Stimulated activated CD8-positive, alpha-beta memory T cell treated with anti-CD3 and anti-CD28 coated beads, Interleukin-4, amount 100 ng/mL, for 24 hours (primary cell): ENCODE measurements around the gene POMGNT1.

ENCODE experiments used
- DNase-seq: peaks from one replicate; pipeline ENCODE4 v3.0.0-alpha.2; 2020; ENCODE audit warnings: low read depth

Gene POMGNT1

GRCh38 chr1:46210561-46210960 lies 12.3 kb upstream of the POMGNT1 start:
- no peak for DNase-seq

DNA sequence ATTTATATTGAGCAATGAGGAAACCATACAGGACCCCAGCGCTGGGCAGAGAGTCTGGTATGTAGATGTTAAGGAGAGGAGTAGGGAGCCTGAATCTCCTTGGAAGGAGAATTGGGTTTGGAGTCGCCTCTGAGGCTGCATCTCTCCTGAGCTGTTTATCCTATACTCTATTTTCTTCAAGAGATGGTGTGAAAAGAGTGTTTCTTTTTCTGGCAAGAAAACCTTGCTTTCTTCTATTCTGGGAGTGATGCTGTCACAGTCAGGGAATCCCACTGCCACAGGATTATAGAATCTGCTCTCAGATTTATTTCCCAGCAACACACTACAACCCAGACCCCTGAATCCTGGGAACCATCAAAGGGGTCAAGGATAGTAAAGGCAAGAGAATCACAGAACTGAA lies 8.2 kb upstream of the POMGNT1 start:
- no peak for DNase-seq

GRCh38 chr1:46205791-46206190 lies 7.6 kb upstream of the POMGNT1 start:
- DNase-seq = no peak

DNA sequence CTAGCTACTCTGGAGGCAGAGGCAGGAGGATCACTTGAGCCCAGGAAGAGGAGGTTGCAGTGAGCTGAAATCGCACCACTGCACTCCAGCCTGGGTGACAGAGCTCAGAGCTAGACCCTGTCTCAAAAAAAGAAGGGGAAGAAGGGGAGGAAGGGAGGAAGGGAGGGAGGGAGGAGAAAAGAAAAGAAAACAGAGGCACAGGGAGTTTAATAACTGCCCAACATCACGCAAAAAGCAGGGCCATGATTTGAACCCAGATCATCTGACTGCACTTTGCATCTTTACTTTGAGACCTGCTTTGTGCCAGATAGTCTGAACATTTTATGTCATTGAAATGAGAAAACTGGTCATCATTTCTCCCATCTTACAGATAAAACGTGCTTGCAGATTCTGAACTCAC lies 6.9 kb upstream of the POMGNT1 start:
- no peak for DNase-seq

DNA sequence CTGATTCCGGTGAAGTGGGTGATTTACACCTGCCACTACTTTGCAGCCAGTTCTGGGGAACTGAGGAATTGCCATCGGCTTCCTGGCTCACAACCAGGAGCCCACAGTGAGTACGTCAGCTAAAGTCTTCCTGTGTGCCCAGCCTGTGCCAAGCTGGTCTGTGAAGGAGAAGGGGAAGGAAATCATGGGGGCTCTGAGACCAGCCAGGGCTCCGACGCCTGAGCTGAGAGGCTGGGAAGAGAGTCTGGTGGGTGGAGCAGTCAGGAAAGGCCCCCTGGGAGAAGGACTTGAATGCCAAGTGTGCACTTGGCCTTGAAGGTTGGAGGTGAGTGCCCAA lies 6.1 kb upstream of the POMGNT1 start:
- DNase-seq = no peak

DNA sequence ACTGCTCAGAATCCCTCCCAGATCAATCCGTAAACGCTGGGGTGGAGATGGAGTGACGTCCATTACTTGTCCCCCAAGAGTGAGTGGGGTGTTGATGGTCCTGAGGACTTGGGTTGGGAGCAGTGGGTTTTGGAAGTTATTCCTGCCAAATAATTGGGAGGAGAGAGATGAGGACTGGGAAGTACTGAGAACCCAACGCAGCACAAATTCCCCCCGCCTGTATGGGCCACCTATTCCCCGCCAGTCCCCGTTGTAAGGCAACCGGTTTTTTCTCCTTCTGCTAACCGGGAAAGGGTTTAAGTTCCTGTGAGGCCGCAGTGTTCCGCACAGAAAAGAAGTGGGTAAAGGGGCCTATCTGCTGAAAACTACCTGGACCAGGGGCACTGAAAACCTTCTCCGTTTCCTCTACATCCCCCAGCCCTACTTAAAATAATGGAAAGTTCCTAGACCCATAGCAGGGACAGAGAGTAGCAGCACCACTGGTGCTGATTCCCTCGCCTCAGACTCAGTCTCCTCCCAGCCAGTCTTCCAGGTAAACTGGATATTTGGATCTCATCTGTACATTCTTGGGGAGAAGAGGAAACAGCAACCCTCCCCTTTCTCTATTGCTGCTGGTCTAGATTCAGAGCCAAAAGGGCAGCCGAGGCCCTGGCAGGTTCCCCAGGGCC lies 5.6 kb upstream of the POMGNT1 start:
- no peak for DNase-seq

DNA sequence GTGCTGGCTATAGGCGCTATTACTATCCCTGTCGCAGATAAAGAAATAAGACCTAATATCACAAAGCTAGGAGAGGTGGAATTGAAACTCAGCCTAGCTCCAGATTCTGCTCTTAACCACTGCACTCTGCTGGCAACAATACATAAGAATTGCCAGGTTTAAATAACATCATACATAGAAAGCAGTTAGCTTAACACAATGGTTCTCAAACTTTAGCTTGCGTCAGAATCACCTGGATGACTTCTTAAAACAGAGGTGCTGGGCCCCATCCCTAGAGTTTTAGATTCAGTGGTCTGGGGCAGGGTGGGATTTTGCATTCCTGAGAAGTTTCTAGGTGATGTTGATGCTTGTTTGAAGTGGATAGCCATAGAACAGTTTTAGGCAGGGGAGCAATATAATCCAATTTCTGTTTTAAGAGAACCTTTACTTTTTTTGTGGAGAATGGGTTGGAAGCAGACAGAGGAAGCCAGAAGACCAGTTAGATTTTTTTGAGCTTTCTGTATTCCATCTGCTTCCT lies 1.1 kb upstream of the POMGNT1 start:
- no peak for DNase-seq

DNA sequence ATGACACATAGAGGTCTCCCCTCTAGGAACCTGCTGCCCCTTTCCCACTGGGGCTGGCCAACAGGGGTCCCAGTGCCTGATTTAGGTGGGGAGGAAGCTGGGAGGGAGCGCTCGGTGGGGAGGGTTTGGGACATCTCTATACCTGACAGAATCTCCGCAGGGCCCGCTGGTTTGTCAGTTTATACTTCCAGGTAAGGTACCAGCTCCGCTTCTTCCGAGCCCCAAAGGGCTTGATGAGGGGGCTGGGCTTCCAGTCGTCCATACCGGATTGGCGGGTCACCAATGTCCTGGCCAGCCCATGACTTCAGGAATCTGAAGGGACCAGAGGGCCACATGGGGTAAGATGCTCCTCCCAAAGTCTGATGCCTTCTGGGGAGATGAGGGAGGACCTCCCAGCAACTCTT lies 672 bp downstream of the POMGNT1 start:
- DNase-seq = no peak

GRCh38 chr1:46196609-46197008 lies 1.6 kb downstream of the POMGNT1 start:
- DNase-seq = no peak

GRCh38 chr1:46194641-46195193 lies 3.5 kb downstream of the POMGNT1 start:
- no peak for DNase-seq

DNA sequence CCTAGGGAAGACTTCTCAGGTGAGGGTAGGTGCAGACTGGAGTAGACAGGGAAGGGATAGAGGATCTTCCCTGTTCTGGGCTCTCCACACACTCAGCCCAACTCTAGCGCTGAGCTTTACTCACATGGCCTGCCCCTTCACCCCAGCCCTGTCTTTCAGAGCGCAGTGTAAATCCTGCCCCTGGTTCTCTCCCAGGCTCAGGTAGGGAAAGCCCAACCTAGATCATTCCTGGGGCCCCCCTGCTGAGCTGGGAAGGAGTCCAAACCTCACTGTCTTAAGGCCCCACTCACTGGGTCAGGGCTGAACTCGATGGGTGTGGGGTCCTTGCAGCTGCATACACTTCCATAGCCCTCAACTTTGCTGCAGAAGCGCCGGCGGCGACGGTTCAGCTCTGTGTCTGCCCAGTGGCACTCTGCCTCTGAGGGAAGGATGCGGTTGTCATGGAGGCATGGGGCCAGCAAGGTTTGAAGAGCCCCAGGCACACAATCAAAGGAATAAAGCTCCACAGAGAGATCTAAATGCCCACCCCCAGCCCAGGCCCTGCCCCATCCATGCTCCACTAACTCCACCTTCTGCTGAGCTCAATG lies 4.2 kb downstream of the POMGNT1 start:
- DNase-seq = no peak

DNA sequence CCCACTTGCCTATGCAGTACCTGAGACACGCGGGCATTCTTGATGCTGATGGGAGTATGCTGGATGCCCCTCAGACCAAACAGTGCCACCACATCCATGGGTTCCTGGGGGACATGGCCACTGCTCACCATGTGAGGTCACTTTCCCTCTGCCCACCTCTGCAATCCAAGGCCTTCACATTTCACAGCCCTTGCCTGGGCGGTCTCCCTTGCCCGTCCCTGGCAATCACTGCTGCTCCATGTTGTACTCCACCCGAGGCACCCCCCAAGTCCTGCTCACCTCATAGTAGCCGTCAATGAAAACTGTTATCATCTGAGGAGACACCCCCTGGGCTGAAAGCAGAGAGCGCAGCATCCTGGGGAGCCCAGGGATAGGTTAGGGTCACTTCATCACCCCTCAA lies 4.9 kb downstream of the POMGNT1 start:
- no peak for DNase-seq

DNA sequence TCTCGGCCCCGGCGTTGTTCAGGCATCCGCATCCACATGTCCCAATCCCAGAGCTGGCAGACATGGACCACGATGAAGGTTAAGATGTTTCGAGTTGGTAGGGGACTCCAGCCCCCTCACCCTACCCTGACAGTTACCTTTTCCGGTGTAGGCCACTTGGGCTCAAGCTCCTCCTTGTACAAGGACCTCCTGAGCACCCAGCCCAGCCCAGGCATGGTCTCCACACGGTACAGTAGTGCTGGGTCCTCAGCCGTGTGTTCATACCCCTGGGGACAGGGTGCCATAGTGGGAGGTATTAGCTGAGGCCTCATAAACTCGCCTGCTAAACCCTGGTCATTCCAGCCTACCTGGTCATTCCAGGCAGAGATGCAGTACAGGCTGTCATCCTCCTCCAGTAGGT lies 6.1 kb downstream of the POMGNT1 start:
- no peak for DNase-seq

DNA sequence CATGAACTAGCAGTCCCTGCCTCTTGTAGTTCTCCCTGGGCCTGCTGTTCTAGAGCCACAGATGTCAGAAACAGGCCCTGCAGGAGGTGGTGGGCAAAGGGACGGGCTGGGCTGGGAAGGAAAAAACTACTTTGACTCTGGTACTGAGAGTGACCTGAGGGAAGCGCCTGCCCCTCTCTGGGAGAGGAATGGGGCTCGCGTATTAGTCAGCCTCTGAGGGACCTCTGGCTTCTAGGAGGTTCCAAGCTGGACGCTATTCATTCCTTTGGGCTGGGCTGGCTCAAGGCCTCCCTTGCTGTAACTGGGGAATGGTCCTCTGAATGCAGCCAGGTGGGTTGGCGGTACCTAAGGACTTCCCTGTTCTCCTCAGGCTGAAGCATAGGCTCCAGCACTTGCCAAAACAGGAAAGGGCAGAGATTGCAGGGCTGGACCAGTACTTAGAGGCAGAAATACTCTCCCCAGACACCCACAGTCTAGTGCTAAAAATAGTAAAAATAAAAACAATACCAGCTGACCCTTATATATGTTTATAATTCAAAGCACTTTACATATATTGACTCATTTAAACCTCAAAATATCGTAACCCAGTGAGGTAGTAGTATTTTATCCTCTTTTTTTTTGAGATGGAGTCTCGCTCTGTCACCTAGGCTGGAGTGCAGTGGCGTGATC lies 7.1 kb downstream of the POMGNT1 start:
- DNase-seq = no peak

DNA sequence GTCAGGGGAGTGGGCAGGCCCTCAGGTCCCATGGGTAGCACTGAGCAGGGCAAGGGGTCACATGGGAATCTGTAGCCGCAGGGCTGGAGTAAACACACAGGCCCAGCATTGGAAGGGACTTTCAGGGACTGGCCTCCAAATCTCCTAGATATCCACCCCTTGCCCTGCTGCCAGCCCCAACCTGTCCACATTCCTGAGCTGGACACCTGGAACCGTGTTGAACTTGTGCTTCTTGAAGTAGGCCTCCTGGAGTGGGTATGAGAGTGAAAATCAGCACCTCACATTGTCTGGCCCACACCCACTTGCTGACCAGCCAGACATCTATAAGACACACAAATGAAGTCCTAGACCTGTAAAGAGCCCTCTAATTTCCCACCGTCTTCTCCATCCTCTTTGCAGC lies 7.7 kb downstream of the POMGNT1 start:
- no peak for DNase-seq

DNA sequence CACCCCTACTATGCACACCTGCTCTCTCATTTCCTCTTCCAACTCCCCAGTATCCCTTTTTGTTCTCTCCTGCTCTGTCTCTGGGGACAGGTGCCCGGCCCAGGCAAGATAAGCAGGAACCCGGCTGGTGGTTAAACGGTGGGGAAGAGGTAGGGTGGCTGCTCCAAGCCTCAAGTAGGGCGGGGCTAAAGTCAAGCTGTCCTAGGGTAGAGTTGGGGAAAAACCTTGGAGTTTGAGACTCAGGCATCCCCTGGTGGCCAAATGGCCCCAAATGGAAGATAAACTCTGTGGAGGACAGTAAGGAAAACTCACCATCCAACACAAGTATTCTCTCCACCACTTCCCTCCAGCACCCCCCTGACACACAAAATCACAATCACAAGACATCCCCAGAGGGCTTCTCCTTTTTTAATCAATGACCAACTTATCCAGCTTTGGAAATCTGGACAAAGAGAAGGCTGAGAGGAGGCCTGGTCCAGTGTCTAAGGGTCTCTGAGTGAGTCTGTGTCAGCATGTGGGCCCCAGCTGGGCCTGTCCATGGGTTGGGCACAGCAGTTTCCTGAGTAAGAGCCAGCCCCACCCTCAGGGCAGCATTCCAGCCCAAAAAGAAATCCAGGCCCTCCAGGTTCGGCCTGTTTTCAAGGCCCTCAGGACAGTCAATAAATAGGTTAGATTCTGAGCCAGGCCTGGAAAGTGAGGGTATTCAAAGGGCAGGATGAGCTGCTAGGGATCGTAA lies 9.8 kb downstream of the POMGNT1 start:
- DNase-seq = no peak

DNA sequence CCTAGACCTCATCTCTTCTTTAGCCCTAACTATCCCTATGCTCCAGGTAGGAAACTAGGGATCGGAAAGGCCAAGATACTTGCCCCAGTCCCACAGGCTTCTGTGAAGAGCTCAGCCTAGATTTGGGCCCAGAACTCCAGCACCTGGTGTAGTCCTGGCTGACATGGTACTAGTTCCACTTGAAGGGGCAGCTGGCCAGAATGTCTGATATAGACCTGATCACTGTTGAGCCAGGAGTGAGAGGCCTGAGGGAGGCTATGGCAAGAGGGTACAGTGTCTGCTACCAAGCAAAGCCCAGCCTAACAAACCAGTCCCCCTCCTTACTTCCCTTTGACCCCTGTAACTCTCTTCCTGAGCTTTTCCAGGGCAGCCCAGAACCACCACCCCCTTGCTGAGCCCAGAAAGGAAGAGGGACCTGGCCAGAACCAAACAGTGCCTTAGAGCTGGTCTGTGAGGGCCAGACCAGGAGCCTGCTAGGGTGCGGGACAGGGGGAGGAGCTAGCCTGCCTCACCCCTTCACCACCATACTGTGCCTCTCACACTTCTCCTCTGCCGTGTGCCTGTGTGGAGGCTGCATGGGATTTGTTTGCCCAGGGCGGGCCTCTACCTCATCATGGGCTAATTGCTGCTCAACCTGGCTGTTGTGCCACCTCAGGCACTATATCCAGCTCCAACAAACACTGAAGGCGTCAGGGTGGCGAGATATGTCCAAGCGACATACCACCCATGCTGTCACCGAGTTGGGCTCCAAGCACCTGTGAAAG lies 10.9 kb downstream of the POMGNT1 start:
- no peak for DNase-seq

DNA sequence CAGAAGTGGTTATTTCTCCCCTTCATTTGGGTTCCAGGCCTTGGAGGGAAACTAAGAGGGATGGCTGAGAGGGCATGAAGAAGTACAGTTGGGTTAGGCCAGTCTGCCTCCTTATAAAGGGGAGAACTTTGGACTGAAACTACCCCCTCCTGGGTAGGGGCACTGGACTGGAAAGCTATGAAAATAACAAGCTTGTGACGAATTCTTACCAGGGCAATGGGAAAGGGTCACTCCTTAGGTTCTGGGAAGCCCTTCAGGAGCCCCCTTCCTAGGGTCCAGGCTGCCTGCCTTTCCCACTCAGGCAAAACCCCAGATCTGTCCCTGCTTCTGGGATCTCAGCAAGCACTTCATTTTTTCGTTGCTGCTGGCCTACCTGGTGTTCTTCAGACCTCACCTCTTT lies 12.2 kb downstream of the POMGNT1 start:
- DNase-seq = no peak

DNA sequence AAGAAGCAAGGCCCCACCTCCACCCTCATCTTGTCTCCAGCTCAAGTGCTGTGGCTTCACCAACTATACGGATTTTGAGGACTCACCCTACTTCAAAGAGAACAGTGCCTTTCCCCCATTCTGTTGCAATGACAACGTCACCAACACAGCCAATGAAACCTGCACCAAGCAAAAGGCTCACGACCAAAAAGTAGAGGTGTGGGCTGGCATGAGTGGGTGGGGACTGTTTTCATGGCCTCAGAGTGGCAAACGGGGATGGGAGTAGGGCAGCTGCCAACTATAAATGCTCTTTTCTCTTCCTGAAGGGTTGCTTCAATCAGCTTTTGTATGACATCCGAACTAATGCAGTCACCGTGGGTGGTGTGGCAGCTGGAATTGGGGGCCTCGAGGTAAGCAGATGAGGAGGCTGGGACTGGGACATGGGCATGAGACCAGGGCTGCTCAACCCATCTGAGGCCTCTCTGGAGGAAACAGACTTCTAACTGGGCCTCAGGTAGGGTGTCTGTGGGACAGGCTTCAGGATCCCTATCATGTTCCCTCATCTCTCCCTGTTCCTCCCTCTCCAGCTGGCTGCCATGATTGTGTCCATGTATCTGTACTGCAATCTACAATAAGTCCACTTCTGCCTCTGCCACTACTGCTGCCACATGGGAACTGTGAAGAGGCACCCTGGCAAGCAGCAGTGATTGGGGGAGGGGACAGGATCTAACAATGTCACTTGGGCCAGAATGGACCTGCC lies 13.1 kb downstream of the POMGNT1 start:
- DNase-seq = peak; percentile 41

- no peak for DNase-seq
Observed at GRCh38 chr1:46183926-46184557, 14.2 kb downstream of the POMGNT1 start.
